Activated T-cell treated with anti-CD3 and anti-CD28 coated beads, Interleukin-2, amount 50 U/mL, for 48 hours (primary cell): ENCODE measurements around the gene RNF19B.
"Not testable (repeated sequence)": the region's sequence is repeated elsewhere in the genome, so short reads cannot be mapped to it uniquely, and the experiment has no call there.

Experiments
- DNase-seq, 2 experiments: peaks; one replicate each; pipeline ENCODE4 v3.0.0-alpha.2; 2020

The RNF19B gene

GRCh38 chr1:32991819-32992488 is 27.3 kb upstream of the RNF19B start:
- DNase-seq: no peak

- no peak for DNase-seq
Measured at GRCh38 chr1:32991386-32991785, 26.8 kb upstream of the RNF19B start.

- no peak for DNase-seq
Measured at GRCh38 chr1:32990887-32991286, 26.3 kb upstream of the RNF19B start.

GRCh38 chr1:32989160-32990050 is 24.8 kb upstream of the RNF19B start:
- DNase-seq: peak; percentile 76 to 78

GRCh38 chr1:32988665-32989064 is 24.1 kb upstream of the RNF19B start:
- DNase-seq: no peak

- DNase-seq: no peak
Measured at GRCh38 chr1:32985226-32985625, 20.6 kb upstream of the RNF19B start.

- DNase-seq: peak in 1 of 2 experiments; percentile 48
Measured at GRCh38 chr1:32984455-32985171, 20.0 kb upstream of the RNF19B start.

GRCh38 chr1:32984090-32984454 is 19.5 kb upstream of the RNF19B start:
- no peak for DNase-seq

- DNase-seq: no peak
Measured at GRCh38 chr1:32983020-32983419, 18.4 kb upstream of the RNF19B start.

DNA sequence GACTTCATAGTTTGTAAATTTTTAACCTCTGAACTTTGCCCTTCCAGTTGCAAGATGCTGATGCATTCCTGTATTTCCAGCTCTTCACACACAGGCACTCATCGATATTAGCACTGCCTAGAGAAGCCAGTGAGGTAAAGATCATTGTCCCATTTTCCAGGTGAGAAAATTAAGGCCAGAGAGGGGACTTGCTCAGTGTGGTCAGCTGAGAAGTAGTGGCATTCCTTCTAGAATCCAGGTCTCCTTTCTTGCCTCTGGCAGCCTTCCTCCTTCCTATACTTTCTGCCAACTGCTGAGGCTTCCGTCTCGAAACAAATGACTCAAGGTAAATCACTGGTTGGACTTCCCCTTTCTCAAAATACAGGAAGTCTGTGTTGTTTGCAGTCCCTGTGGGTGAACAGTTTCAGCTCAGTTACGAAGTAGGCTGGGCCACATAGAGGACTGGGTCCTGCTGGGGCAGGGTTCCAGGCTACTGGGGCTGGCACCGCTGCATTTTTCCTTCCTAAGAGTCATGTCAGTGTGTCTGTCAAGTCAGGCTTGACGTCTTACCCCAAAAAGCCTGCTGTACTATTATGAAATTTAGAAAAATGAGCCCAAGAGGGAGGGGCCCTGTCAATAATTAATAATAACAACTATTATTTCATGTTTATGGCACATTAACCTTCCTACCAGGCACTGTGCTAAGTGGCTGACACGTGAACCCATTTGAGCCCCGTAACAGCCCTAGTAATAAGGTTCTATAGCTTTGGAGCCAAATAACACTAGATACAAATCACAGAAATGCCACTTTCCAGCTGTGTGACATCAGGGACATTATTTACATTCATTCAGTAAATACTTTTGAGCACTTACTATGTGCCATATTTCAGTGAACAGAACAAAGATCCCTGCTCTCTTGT is 16.6 kb upstream of the RNF19B start:
- peak; percentile 65 to 71 for DNase-seq

DNA sequence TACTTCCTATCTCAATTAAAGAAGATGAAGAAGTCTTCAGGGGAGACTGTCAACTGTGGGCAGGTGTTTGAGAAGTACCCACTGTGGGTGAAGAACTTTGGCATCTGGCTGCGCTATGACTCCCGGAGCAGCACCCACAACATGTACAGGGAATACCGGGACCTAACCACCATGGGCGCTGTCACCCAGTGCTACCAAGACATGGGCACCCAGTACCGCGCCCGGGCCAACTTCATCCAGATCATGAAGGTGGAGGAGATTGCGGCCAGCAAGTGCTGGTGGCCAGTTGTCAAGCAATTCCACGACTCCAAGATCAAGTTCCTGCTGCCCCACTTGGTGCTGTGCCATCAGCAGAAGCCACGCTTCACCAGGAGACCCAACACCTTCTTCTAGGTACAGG is 15.5 kb upstream of the RNF19B start:
- no peak for DNase-seq

DNA sequence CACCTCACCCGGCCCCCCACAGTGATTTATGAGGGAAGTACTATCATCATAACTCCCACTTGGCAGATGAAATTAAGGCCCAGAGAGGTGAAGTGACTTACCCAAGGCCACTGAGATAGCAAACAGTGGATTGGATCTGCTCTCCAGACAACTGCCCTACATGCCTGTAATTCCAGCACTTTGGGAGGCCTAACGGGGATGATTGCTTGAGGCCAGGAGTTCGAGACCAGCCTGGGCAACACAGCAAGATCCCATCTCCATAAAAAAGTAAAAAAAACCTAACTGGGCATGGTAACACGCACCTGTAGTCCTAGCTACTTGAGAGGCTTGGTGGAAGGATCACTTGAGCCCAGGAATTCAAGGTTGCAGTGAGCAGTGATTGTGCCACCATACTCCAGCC is 14.2 kb upstream of the RNF19B start:
- no peak for DNase-seq

DNA sequence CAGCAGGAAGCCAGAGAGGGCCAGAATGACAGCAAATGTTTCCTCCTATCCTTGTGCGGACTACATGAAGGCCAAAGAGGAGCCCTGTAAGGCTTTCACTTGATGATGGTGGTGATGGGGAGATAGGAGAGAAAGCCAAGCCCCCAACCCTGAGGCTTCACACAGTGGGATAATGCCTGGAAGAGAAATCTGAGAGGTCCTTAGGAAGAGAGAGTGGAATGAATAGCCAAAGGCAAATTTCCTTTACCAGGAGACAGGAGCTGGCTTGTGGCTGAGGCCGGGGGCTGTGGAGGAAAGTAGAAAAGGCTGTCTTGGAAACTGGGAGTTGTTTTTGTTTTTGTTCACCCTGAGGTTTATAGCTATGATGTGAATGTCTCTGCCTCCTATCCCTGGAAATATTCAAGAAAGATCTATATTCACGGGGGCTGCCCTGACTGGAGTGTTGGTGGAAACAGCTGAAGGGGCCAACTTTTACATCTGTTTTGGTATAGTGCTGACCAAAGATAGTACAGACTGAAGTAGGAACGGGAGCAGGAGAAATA is 13.0 kb upstream of the RNF19B start:
- DNase-seq: no peak

DNA sequence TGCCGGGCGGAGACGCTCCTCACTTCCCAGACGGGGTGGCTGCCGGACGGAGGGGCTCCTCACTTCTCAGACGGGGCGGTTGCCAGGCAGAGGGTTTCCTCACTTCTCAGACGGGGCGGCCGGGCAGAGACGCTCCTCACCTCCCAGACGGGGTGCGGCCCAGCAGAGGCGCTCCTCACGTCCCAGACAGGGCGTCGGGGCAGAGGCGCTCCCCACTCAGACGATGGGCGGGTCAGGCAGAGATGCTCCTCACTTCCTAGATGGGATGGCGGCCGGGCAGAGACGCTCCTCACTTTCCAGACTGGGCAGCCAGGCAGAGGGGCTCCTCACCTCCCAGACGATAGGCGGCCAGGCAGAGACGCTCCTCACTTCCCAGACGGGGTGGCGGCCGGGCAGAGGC is 10.4 kb upstream of the RNF19B start:
- not testable (repeated sequence) for DNase-seq

DNA sequence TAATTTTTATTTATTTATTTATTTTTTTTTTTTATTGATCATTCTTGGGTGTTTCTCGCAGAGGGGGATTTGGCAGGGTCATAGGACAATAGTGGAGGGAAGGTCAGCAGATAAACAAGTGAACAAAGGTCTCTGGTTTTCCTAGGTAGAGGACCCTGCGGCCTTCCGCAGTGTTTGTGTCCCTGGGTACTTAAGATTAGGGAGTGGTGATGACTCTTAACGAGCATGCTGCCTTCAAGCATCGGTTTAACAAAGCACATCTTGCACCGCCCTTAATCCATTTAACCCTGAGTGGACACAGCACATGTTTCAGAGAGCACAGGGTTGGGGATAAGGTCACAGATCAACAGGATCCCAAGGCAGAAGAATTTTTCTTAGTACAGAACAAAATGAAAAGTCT is 8.8 kb upstream of the RNF19B start:
- DNase-seq: not testable (repeated sequence)

- no peak for DNase-seq
Measured at GRCh38 chr1:32972814-32973428, 8.3 kb upstream of the RNF19B start.

- no peak for DNase-seq
Measured at GRCh38 chr1:32971576-32971975, 7.0 kb upstream of the RNF19B start.

GRCh38 chr1:32971156-32971555 is 6.5 kb upstream of the RNF19B start:
- no peak for DNase-seq

DNA sequence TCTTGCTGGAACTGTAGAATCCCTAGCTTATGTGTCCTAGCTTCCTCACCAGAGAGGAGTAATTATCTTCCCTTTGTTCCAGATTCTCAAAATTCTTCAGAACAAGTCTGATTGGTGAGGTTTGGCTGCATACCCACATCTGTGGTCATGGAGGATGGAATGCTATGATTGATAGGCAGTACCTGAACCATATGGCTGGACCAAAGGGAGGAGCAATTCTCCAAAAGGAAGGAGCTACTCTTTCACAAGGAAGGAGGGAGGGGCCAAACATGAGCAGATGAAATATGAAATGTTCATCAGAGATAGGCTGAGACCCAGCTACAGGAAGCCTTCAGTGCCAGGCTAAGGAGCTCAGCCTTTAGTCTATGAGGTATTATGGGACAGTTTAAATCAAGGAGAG is 5.0 kb upstream of the RNF19B start:
- DNase-seq: no peak

GRCh38 chr1:32967888-32968568 is 3.4 kb upstream of the RNF19B start:
- no peak for DNase-seq

DNA sequence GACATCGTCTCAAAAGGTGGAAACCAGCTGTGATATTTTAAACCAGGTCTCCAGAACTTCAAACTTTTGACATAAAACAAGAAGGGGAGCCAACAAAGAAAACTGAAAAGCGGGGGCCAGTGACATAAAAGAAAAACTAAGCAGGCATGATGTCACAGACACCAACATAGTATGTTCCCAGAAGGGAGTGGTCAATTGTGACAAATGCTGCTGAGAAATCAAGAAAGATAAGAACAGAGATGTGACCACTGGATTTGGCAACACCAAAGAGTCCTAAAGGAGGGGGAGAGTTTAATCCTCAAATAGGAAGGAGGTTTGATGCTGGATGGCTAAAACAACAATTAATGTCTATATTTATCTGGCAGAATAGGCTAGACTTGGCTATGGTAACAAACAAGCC is 2.3 kb upstream of the RNF19B start:
- DNase-seq: no peak
